Tibial artery (tissue), 4 donors: ENCODE measurements around the gene SMO.

ENCODE experiments used
- DNase-seq, 2 donors: peaks; one replicate each; pipeline ENCODE4 v3.0.0-alpha.2; 2019
- H3K27ac ChIP-seq, 2 donors: fragments of 200-600 bp; sonication (generic) in 1 of 2; 1 replicate in 1 of 2; 2 replicates in 1 of 2; pipeline ENCODE4 v1.5.1; 2018 to 2019; ENCODE audit warnings: mild to moderate bottlenecking in 1 of 2
- H3K27me3 ChIP-seq, 2 donors: fragments of 200-600 bp; sonication (generic) in 1 of 2; one replicate each; pipeline versions ENCODE4 v1.5.1 to v1.6.0; 2016 to 2019
- H3K36me3 ChIP-seq, 3 donors: fragments of 200-600 bp; sonication (generic) in 2 of 3; one replicate each; pipeline ENCODE4 v1.5.1; 2016 to 2019; ENCODE audit warnings: mild to moderate bottlenecking in 2 of 3
- H3K4me1 ChIP-seq, 4 donors: fragments of 200-600 bp; sonication (generic) in 2 of 4; 1 replicate in 3 of 4; 2 replicates in 1 of 4; pipeline ENCODE4 v1.5.1; 2016 to 2019
- H3K4me3 ChIP-seq, 2 donors: fragments of 200-600 bp; sonication (generic) in 1 of 2; 1 replicate in 1 of 2; 2 replicates in 1 of 2; pipeline ENCODE4 v1.5.1; 2018 to 2019; ENCODE audit warnings: mild to moderate bottlenecking in 2 of 2
- H3K9me3 ChIP-seq, 3 donors: fragments of 200-600 bp; sonication (generic) in 1 of 3; one replicate each; pipeline ENCODE4 v1.5.1; 2016 to 2019
- CTCF ChIP-seq, 2 experiments: fragments of 200-600 bp in 1 of 2; fragments of 450-650 bp in 1 of 2; IDR thresholded peaks; one replicate each; pipeline ENCODE4 v1.5.1; 2017 to 2019; ENCODE audit warnings: antibody characterized with exemption in 2 of 2, mild to moderate bottlenecking in 1 of 2, moderate library complexity in 1 of 2
- intact Hi-C: fragments of 100-400 bp; cut with DNase I; formaldehyde crosslinking; loops from one replicate; pipeline ENCODE4 v1.15.0; 2023; ENCODE audit warnings: low total_unique reads

Gene SMO

GRCh38 chr7:129202058-129202777 lies 13.8 kb downstream of the SMO start:
- peak in 1 of 2 donors; percentile 42 for DNase-seq
- no peak for TF ChIP-seq CTCF (IDR thresholded peaks at IDR 0.05)
- Histone ChIP-seq H3K36me3 (peaks cover 0 to 17% (median 0%) of the 10 kb centered on the region in 3 donors), H3K27me3 (no peaks in the 10 kb centered on the region), H3K4me3 (no peak overlapping the region), H3K9me3 (no peaks in the 10 kb centered on the region), H3K4me1 (no peaks in the 10 kb centered on the region), H3K27ac (no peak overlapping the region)
- intact Hi-C loops: no loop called here

DNA sequence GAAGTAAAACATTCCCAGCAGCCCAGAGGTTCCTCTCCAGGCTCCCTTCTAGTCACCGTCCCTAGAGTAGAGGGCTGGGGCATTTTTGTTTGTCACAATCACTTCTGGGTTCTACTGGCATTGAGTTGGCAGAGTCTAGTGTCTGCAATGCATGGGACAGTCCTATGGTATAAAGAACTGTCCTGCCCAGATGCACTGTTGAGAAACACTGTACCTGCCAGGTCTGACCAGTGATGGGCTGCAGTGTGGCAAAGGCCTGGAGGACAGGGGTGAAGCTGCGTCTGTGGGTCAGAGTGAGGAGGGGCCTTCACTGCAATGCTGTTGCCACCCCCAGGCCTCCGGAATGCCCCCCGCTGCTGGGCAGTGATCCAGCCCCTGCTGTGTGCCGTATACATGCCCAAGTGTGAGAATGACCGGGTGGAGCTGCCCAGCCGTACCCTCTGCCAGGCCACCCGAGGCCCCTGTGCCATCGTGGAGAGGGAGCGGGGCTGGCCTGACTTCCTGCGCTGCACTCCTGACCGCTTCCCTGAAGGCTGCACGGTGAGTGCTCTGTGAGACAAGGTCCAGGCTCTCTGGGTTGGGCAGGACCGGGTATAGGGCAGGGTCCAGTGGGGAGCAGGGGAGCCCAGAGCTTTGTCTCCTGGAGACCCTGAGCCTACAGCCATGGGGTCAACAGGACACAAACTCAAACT lies 14.8 kb downstream of the SMO start:
- DNase-seq: no peak

GRCh38 chr7:129205126-129205818 lies 16.8 kb downstream of the SMO start:
- intact Hi-C loops: no loop called here
- peaks cover 0 to 29% (median 0%) of the 10 kb centered on the region in 3 donors for H3K36me3 ChIP-seq

More for the DNA sequence above, 14.8 kb downstream of the SMO start:
- no peaks in the 10 kb centered on the region for H3K4me1 ChIP-seq
- peaks cover 0 to 19% (median 0%) of the 10 kb centered on the region in 3 donors for H3K36me3 ChIP-seq
- TF ChIP-seq CTCF (IDR thresholded peaks at IDR 0.05): no peak
- no peak overlapping the region for H3K4me3 ChIP-seq
- H3K27ac ChIP-seq: no peak overlapping the region
- no peaks in the 10 kb centered on the region for H3K9me3 ChIP-seq
- intact Hi-C loops: no loop called here
- no peaks in the 10 kb centered on the region for H3K27me3 ChIP-seq

DNA sequence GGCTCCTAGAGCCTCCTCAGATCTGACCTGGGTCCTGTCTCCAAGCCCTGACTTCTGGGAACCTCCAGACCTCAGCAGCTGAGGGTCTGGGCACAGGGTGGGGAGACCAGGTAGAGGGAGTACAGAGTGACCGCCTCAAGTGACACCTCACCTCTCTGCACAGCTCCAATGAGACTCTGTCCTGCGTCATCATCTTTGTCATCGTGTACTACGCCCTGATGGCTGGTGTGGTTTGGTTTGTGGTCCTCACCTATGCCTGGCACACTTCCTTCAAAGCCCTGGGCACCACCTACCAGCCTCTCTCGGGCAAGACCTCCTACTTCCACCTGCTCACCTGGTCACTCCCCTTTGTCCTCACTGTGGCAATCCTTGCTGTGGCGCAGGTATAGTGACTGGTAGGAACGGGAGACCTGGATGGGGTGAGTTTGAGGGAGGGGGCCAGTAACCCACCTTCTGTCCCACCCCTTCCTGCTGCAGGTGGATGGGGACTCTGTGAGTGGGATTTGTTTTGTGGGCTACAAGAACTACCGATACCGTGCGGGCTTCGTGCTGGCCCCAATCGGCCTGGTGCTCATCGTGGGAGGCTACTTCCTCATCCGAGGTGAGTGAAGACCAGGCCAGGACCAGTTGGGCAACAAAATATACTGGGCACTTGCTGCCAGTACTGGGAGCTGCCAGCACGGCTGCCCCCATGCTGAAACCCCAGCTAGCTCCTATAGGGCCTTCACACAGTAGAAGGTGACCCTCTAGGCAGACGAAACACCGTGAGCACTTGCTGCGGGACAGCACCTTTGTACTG lies 17.8 kb downstream of the SMO start:
- DNase-seq: no peak
- H3K9me3 ChIP-seq: no peaks in the 10 kb centered on the region
- no peak for TF ChIP-seq CTCF (IDR thresholded peaks at IDR 0.05)
- no peaks in the 10 kb centered on the region for H3K27me3 ChIP-seq
- intact Hi-C loops: no loop called here
- H3K36me3 ChIP-seq: peaks cover 0 to 34% (median 0%) of the 10 kb centered on the region in 3 donors
- H3K4me1 ChIP-seq: peaks cover 0 to 3% (median 0%) of the 10 kb centered on the region in 4 donors
- H3K4me3 ChIP-seq: no peak overlapping the region
- H3K27ac ChIP-seq: no peak overlapping the region

More at GRCh38 chr7:129205126-129205818, 16.8 kb downstream of the SMO start:
- no peak for DNase-seq
- H3K27ac ChIP-seq: no peak overlapping the region
- H3K27me3 ChIP-seq: no peaks in the 10 kb centered on the region
- H3K4me3 ChIP-seq: no peak overlapping the region
- TF ChIP-seq CTCF (IDR thresholded peaks at IDR 0.05): no peak
- H3K9me3 ChIP-seq: no peaks in the 10 kb centered on the region
- H3K4me1 ChIP-seq: no peaks in the 10 kb centered on the region

DNA sequence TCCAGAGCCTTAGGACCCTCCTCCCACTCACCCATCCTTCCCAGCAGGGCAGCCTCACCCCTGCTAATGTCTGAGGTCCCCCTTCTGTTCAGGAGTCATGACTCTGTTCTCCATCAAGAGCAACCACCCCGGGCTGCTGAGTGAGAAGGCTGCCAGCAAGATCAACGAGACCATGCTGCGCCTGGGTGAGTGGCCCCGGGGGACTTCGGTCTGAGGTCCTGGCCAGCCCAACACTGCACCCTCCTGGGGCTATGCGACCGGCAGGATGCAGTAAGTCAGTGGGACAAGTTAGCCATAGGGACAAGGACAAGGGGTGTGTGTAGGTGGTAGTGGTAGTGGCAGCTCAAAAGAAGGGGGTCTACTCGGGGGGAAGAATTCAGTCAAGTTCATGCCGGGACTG lies 20.2 kb downstream of the SMO start:
- intact Hi-C loops: loop anchor here (2.0 kb wide), 1 partner anchor 46 kb away; no protein-coding TSS in a partner anchor
- no peaks in the 10 kb centered on the region for H3K9me3 ChIP-seq
- peaks cover 0 to 51% (median 8%) of the 10 kb centered on the region in 3 donors for H3K36me3 ChIP-seq

More for the DNA sequence above, 20.2 kb downstream of the SMO start:
- Histone ChIP-seq H3K4me3 (no peak overlapping the region), H3K27me3 (no peaks in the 10 kb centered on the region), H3K27ac (no peak overlapping the region), H3K4me1 (peaks cover 0 to 3% (median 0%) of the 10 kb centered on the region in 4 donors)
- DNase-seq: no peak
- TF ChIP-seq CTCF (IDR thresholded peaks at IDR 0.05): no peak
